NCI-H146 treated with DMSO at 0.1 percent for 48 hours (cell line): Measurements from ENCODE around the gene SLC6A6.
A peak's percentile ranks its signal among the peaks of the same experiment; 100 is the strongest.

Experiments used
- DNase-seq: peaks from one replicate; lab custom pipeline; 2025; ENCODE audit not compliant: unreplicated experiment; lab: John Stamatoyannopoulos, UW

Gene SLC6A6

GRCh38 chr3:14402304-14402811, at the start of gene SLC6A6:
Gene SLC6A6 (plus strand): TSS chr3:14402606. CDS start chr3:14443635, 41,029 bp downstream.
- DNase-seq: peak; percentile 77

- no peak for DNase-seq
Measured at GRCh38 chr3:14353502-14353901, 48.9 kb upstream of the SLC6A6 start.

GRCh38 chr3:14357463-14357862, 44.9 kb upstream of the SLC6A6 start:
- DNase-seq: no peak

GRCh38 chr3:14358426-14359211, 43.8 kb upstream of the SLC6A6 start:
- DNase-seq: peak; percentile 1

GRCh38 chr3:14359348-14359747, 43.1 kb upstream of the SLC6A6 start:
- DNase-seq: no peak

GRCh38 chr3:14360123-14360881, 42.1 kb upstream of the SLC6A6 start:
- DNase-seq: no peak

GRCh38 chr3:14361068-14361677, 41.2 kb upstream of the SLC6A6 start:
- DNase-seq: no peak

- no peak for DNase-seq
Measured at GRCh38 chr3:14362890-14363289, 39.5 kb upstream of the SLC6A6 start.

GRCh38 chr3:14363379-14363778, 39.0 kb upstream of the SLC6A6 start:
- no peak for DNase-seq

- DNase-seq: no peak
Measured at GRCh38 chr3:14363991-14364390, 38.4 kb upstream of the SLC6A6 start.

GRCh38 chr3:14364580-14365292, 37.7 kb upstream of the SLC6A6 start:
- no peak for DNase-seq

- no peak for DNase-seq
Measured at GRCh38 chr3:14366248-14366647, 36.2 kb upstream of the SLC6A6 start.

GRCh38 chr3:14366915-14367823, 35.2 kb upstream of the SLC6A6 start:
- DNase-seq: no peak

- DNase-seq: no peak
Measured at GRCh38 chr3:14368146-14368545, 34.3 kb upstream of the SLC6A6 start.

- DNase-seq: no peak
Measured at GRCh38 chr3:14368885-14369284, 33.5 kb upstream of the SLC6A6 start.

- DNase-seq: peak; percentile 2
Measured at GRCh38 chr3:14369675-14370669, 32.4 kb upstream of the SLC6A6 start.

GRCh38 chr3:14370720-14371572, 31.5 kb upstream of the SLC6A6 start:
- DNase-seq: no peak
